Fibroblast of the aortic adventitia (primary cell): Measurements from ENCODE around the gene MAP4K4. TPM values are rescaled to one million over a fixed set of nuclear protein-coding genes. Genes with fewer than 3 reads are reported as not detected.

Source experiments
- DNase-seq: peaks from one replicate; pipeline ENCODE4 v3.0.0-alpha.2; 2010; ENCODE audit warnings: low read depth
- H3K4me3 ChIP-seq: 2 replicates; pipeline ENCODE4 v1.5.1; 2011; ENCODE audit warnings: low read depth, mild to moderate bottlenecking, control low read depth, low read length, moderate library complexity
- CTCF ChIP-seq: IDR thresholded peaks from 2 replicates; pipeline ENCODE4 v1.5.1; 2011; ENCODE audit warnings: mild to moderate bottlenecking, low read length, control low read depth, inconsistent platforms; ENCODE audit not compliant: insufficient read depth
- total RNA-seq: library from RNA; depleted of rRNA; stranded (reverse); fragments of >200 nt; gene quantifications from 2 replicates; pipeline ENCODE4 v1.2.3, GENCODE V29; 2012; ENCODE audit warnings: low replicate concordance

The MAP4K4 gene
- total RNA-seq, 1 donor = 208 TPM

- DNase-seq = no peak
- TF ChIP-seq CTCF = no peak
- no peak overlapping the region for H3K4me3 ChIP-seq
These were observed 110.6 kb downstream of the MAP4K4 start for GRCh38 chr2:101808006-101808562.

DNA sequence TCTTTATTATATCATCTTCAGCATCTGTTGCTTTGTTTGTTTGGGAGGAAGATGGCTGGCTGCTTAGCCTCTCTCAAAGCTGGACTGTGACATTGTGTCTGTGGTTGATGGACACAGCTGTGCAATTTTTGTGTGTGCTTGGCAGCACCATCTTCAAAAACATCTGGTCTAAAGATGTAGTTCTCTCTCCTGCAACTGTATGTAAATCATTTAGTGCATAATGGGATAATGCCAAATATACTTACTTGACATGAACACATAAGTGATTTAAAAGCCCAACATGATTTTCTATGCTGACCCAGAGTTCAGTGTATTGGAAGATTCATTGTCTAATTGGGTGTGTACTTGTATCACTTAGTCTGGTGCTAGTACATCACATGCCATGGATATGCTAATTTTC, 112.2 kb downstream of the MAP4K4 start:
- peak; percentile 49 for DNase-seq
- no peak for TF ChIP-seq CTCF
- H3K4me3 ChIP-seq = no peak overlapping the region

GRCh38 chr2:101811226-101812015, 113.9 kb downstream of the MAP4K4 start:
- TF ChIP-seq CTCF = no peak
- no peak overlapping the region for H3K4me3 ChIP-seq
- no peak for DNase-seq

DNA sequence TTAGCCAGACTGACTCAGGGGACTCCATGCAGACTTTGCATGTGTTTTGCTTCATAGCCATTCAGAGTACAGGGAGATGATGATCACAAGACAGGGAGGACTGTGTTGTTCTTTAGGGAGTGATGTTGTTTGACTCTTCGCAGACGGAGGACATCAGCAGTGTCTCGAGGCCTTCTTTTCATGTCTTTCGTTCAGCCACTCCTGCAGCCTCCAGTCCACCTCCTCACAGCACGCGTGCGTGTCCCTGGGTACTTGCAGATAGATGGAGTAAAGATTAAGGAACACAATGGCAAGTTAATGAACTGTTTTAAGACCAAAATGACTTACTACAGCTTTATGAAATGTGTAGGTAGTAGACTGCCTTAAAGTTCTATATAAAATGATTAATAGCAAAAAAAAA, 114.7 kb downstream of the MAP4K4 start:
- no peak for TF ChIP-seq CTCF
- no peak for DNase-seq
- H3K4me3 ChIP-seq = no peak overlapping the region

DNA sequence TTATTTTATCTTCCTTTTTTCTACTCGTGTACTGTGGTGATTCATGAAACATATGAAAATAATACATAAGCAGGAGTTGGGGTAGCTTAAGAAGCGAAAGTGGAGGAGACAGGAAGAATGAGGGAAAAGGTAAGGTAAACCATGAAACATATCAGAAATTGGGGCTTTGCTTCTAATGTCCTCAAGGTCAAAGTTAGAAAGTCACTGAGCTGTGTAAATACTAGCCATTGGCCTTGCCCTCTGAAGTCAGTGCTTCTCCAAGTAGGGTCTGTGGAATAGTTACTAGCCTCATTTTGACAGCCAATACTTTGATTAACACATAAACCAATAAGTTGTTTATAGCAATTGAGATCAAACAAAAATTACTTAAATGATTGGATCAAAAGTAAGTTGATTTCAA, 117.2 kb downstream of the MAP4K4 start:
- H3K4me3 ChIP-seq = no peak overlapping the region
- no peak for TF ChIP-seq CTCF
- no peak for DNase-seq

DNA sequence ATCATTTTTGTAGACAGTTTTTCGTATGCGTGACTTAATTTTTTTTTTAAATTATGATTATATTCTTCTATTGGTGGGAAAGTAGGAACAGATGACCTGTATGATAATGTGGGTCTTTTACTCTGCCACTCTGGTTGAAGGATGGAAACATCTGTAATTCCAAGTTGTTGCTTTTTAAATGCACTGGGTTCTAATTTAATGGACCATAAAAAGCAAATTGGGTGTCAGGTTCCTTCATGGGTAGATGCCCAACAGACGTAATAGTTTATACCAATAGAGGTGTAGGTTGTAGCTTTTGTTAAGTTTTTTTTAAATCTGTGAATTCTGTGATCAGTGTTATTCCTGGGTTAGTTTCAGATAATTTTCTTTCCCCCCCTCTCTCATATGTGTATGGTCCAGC, 117.6 kb downstream of the MAP4K4 start:
- TF ChIP-seq CTCF = no peak
- no peak for DNase-seq

More for the DNA sequence above, 117.6 kb downstream of the MAP4K4 start:
- H3K4me3 ChIP-seq = no peak overlapping the region
